IMR-90 (cell line): ENCODE results near the gene USB1. TPM values are rescaled to one million over a fixed set of nuclear protein-coding genes. Genes with fewer than 3 reads are reported as not detected.

Source experiments
- ATAC-seq: fragments of 200-7000 bp; cut with Tn5 transposase; 2 replicates; pipeline ENCODE4 v1.9.1; 2020; ENCODE audit warnings: low read depth, mild to moderate bottlenecking, moderate library complexity
- BruUV-seq: library from RNA; stranded (reverse); fragments of 400-500 nt; replicated peaks from 2 replicates; lab custom pipeline; 2021; lab: Mats Ljungman, UMichigan
- CTCF ChIA-PET: fragments of 300-600 bp; formaldehyde crosslinking; extraction: SDS; loops from one replicate; lab custom pipeline; 2021; ENCODE audit warnings: antibody characterized with exemption; lab: Yijun Ruan, JAX
- POLR2A ChIA-PET: fragments of 300-600 bp; sonication (Branson Sonifier 250); formaldehyde crosslinking; loops from one replicate; lab custom pipeline; 2022; ENCODE audit warnings: antibody characterized with exemption; ENCODE audit not compliant: unreplicated experiment; lab: Charles Lee
- DNase-seq: peaks from one replicate; pipeline ENCODE4 v3.0.0; 2013
- H2AFZ ChIP-seq: replicated peaks from 2 replicates; pipeline ENCODE3; 2013; ENCODE audit warnings: low read length, mild to moderate bottlenecking; ENCODE audit not compliant: poor library complexity
- H2AK5ac ChIP-seq: 2 replicates; pipeline ENCODE4 v1.6.1; 2013; ENCODE audit warnings: low read depth, low read length, inconsistent platforms
- H2AK9ac ChIP-seq: replicated peaks from 2 replicates; pipeline ENCODE3; 2013; ENCODE audit warnings: mild to moderate bottlenecking, low read depth, low read length, moderate library complexity; ENCODE audit not compliant: poor library complexity
- H2BK120ac ChIP-seq: 2 replicates; pipeline ENCODE4 v1.6.1; 2013; ENCODE audit warnings: low read depth, low read length, inconsistent platforms
- H2BK15ac ChIP-seq: 3 replicates; pipeline ENCODE4 v1.6.1; 2013; ENCODE audit warnings: low read depth, low read length, inconsistent platforms
- H2BK20ac ChIP-seq: 2 replicates; pipeline ENCODE4 v1.6.1; 2013; ENCODE audit warnings: low read depth, mild to moderate bottlenecking, inconsistent platforms, low read length, moderate library complexity
- H2BK5ac ChIP-seq: 2 replicates; pipeline ENCODE4 v1.6.1; 2013; ENCODE audit warnings: mild to moderate bottlenecking, low read depth, low read length, inconsistent platforms; ENCODE audit not compliant: poor library complexity, severe bottlenecking
- H3K14ac ChIP-seq: replicated peaks from 2 replicates; pipeline ENCODE4 v1.6.1; 2013; ENCODE audit warnings: low read depth, low read length, inconsistent platforms
- H3K18ac ChIP-seq: 2 replicates; pipeline ENCODE4 v1.6.1; 2013; ENCODE audit warnings: low read depth, low read length, control low read depth
- H3K23ac ChIP-seq: 2 replicates; pipeline ENCODE4 v1.6.1; 2013; ENCODE audit warnings: low read depth, low read length, inconsistent platforms
- H3K27ac ChIP-seq: 2 replicates; pipeline ENCODE4 v1.5.1; 2013; ENCODE audit warnings: mild to moderate bottlenecking, control low read depth, low read length; ENCODE audit not compliant: insufficient read depth
- H3K27me3 ChIP-seq: 2 replicates; pipeline ENCODE4 v1.6.1; 2013; ENCODE audit warnings: low read length; ENCODE audit not compliant: control insufficient read depth, insufficient read depth
- H3K36me3 ChIP-seq: 2 replicates; pipeline ENCODE4 v1.6.1; 2013; ENCODE audit warnings: low read length, mixed read lengths; ENCODE audit not compliant: control insufficient read depth, insufficient read depth
- H3K4ac ChIP-seq: 2 replicates; pipeline ENCODE4 v1.6.1; 2013; ENCODE audit warnings: low read depth, low read length, inconsistent platforms
- H3K4me1 ChIP-seq: 2 replicates; pipeline ENCODE4 v1.6.1; 2013; ENCODE audit warnings: low read length, mixed read lengths; ENCODE audit not compliant: control insufficient read depth, insufficient read depth
- H3K4me2 ChIP-seq: 2 replicates; pipeline ENCODE4 v1.6.1; 2013; ENCODE audit warnings: low read depth, mild to moderate bottlenecking, control low read depth, low read length, moderate library complexity
- H3K4me3 ChIP-seq: 2 replicates; pipeline ENCODE4 v1.5.1; 2013; ENCODE audit warnings: low read depth, mild to moderate bottlenecking, control low read depth, low read length, moderate library complexity; ENCODE audit not compliant: insufficient read depth
- H3K56ac ChIP-seq: 2 replicates; pipeline ENCODE4 v1.6.1; 2013; ENCODE audit warnings: low read length, inconsistent platforms; ENCODE audit not compliant: insufficient read depth; ENCODE audit errors: extremely low read depth
- H3K79me1 ChIP-seq, 2 experiments: 2 replicates each; pipeline ENCODE4 v1.6.1; 2013; ENCODE audit warnings: low read length in 2 of 2, inconsistent platforms in 1 of 2, low read depth in 1 of 2
- H3K9ac ChIP-seq: 2 replicates; pipeline ENCODE4 v1.6.1; 2013; ENCODE audit warnings: low read depth, low read length, control low read depth
- H3K9me1 ChIP-seq: 2 replicates; pipeline ENCODE4 v1.6.1; 2013; ENCODE audit warnings: low read length, inconsistent platforms; ENCODE audit not compliant: insufficient read depth
- H3K9me3 ChIP-seq: 2 replicates; pipeline ENCODE4 v1.6.1; 2013; ENCODE audit warnings: low read length; ENCODE audit not compliant: control insufficient read depth, insufficient read depth
- H4K20me1 ChIP-seq: 2 replicates; pipeline ENCODE4 v1.6.1; 2013; ENCODE audit warnings: low read length, inconsistent platforms; ENCODE audit not compliant: insufficient read depth
- H4K5ac ChIP-seq: 2 replicates; pipeline ENCODE4 v1.6.1; 2013; ENCODE audit warnings: mild to moderate bottlenecking, low read depth, low read length, control low read depth
- H4K8ac ChIP-seq, 2 experiments: 2 replicates each; pipeline ENCODE4 v1.6.1; 2013; ENCODE audit warnings: low read depth in 2 of 2, low read length in 2 of 2, control low read depth in 1 of 2, inconsistent platforms in 1 of 2
- H4K91ac ChIP-seq: 2 replicates; pipeline ENCODE4 v1.6.1; 2013; ENCODE audit warnings: low read depth, low read length, inconsistent platforms; ENCODE audit not compliant: insufficient read depth
- CHD1 ChIP-seq: IDR thresholded peaks from 2 replicates; pipeline ENCODE4 v1.6.1; 2012; ENCODE audit warnings: low read depth, low read length, improper control_type of control experiment
- POLR2A ChIP-seq: IDR thresholded peaks from 2 replicates; pipeline ENCODE4 v1.6.1; 2012; ENCODE audit warnings: mild to moderate bottlenecking, low read depth, low read length
- USF2 ChIP-seq: fragments of 150-350 bp; IDR thresholded peaks from 2 replicates; pipeline ENCODE4 v1.6.1; 2017; ENCODE audit warnings: mild to moderate bottlenecking, antibody characterized with exemption, low read length, low read depth
- WGBS, 2 experiments: methylation state at CpG; one replicate each; pipeline versions ENCODE4 v1.1.5 to v1.1.7; 2013; ENCODE audit warnings: missing lambda C conversion rate in 2 of 2; ENCODE audit not compliant: insufficient read length in 1 of 2; ENCODE audit errors: extremely low coverage in 2 of 2; 5-methylcytosine and 5-hydroxymethylcytosine counted together
- dilution Hi-C: fragments of 300-500 bp; cut with HindIII; formaldehyde crosslinking; loops from one replicate; pipeline ENCODE4 v1.14.3; 2018; ENCODE audit warnings: low sequenced_read_pairs; ENCODE audit not compliant: unreplicated experiment
- in situ Hi-C: fragments of 300-500 bp; cut with MboI; formaldehyde crosslinking; loops from 3 replicates; pipeline ENCODE4 v1.14.3; 2019; ENCODE audit warnings: low sequenced_read_pairs, inconsistent platforms, mixed read lengths
- intact Hi-C: fragments of 100-400 bp; cut with micrococcal nuclease; formaldehyde crosslinking; loops from 2 replicates; pipeline ENCODE4 v1.10.0; 2022
- polyA plus RNA-seq, 3 experiments: library from polyadenylated mRNA; depleted of rRNA; stranded (reverse); fragments of >200 nt; gene quantifications; 2 replicates each; pipeline ENCODE4 v1.2.3, GENCODE V29; 2012; ENCODE audit warnings: low replicate concordance in 1 of 3
- total RNA-seq: library from RNA; depleted of rRNA; stranded (reverse); fragments of >200 nt; gene quantifications from 2 replicates; pipeline ENCODE4 v1.2.3, GENCODE V29; 2012

USB1 gene
- total and polyA plus RNA-seq, 2 of the 4 experiments (the other 2 are of a cell fraction), result 45.9 to 94.9 TPM

DNA sequence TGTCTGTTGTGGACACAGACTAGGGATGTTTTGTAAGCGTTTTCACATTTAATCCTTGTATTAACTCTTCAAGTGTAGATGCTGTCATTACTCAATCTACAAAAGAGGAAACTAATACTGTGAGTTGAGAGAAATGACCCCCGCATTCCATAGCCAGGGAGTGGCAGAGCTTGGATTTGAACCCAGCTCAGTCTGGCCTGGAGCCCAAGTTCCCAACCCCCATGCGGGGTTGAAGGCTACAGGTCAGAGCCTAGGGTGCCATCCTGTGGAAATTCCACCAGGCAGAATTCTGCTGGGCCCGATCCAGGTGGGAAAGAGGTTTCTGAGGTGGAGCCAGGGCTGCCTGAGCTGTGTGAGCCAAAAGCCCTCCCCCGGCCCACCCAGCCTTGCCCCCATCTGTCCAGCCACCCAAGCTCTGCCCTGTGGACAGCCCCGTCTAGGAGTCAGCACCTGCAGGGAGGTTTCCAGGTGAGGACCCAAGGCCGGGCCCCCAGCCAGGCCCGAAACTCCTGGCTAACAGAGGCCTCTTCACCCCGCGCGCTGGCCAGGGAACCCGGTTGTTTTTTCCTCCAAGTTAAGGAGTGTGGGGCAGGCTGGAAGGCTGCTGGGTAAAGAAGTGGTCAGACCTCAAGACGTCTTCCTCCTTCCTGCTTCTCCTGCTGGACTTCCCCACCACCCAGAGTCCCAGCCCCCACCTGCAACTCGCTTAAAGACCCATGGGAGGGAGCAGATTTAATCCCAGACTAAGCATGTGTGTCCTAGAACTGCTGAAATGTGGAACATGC lies 30.0 kb downstream of the USB1 start:
- in situ Hi-C loops (no loop called here), dilution Hi-C loops (no loop called here), intact Hi-C loops (no loop called here)
- H3K9me3 ChIP-seq, result no peaks in the 10 kb centered on the region
- H2BK15ac ChIP-seq, result no peak overlapping the region
- CTCF ChIA-PET, result no interaction called here
- no peak overlapping the region for H2BK120ac ChIP-seq
- H3K27me3 ChIP-seq, result peaks cover 40% of the 10 kb centered on the region
- no peak overlapping the region for H2BK20ac ChIP-seq
- no peak overlapping the region for H2AK9ac ChIP-seq
- H4K20me1 ChIP-seq, result no peaks in the 10 kb centered on the region; the same call in 1 of the 2 replicates
- no TSS peak for BruUV-seq
- no peaks in the 10 kb centered on the region for H3K79me1 ChIP-seq
- no peak overlapping the region for H2AFZ ChIP-seq
- DNase-seq (no peak), ATAC-seq (no peak)
- no peak overlapping the region for H3K27ac ChIP-seq
- POLR2A ChIA-PET, result no interaction called here
- H3K4ac ChIP-seq, result no peak overlapping the region
- H3K4me3 ChIP-seq, result no peak overlapping the region
- H3K56ac ChIP-seq, result no peak overlapping the region
- no peak overlapping the region for H2BK5ac ChIP-seq
- no peak overlapping the region for H2AK5ac ChIP-seq
- TF ChIP-seq USF2 (no peak), POLR2A (no peak), CHD1 (no peak)
- H3K14ac ChIP-seq, result no peak overlapping the region
- H3K4me2 ChIP-seq, result no peak overlapping the region
- H3K36me3 ChIP-seq, result no peaks in the 10 kb centered on the region
- 50% methylated on average over 1 of the region's 14 CpGs; no CpG with 5 or more reads in 1 of the 2 experiments for WGBS, 2 experiments
- no peak overlapping the region for H4K91ac ChIP-seq
- peaks cover 2% of the 10 kb centered on the region; the same call in 1 of the 2 replicates for H3K4me1 ChIP-seq
- no peaks in the 10 kb centered on the region for H3K9me1 ChIP-seq
- H3K18ac ChIP-seq, result no peak overlapping the region
- no peak overlapping the region for H3K9ac ChIP-seq
- H3K23ac ChIP-seq, result no peak overlapping the region
- no peak overlapping the region for H4K8ac ChIP-seq
- no peak overlapping the region for H4K5ac ChIP-seq
